Natural killer cell treated with Interleukin-12 subunit alpha and Interleukin-12 subunit beta and Interleukin-15 and Interleukin-18, amount 100 ng/mL, for 72 hours (primary cell): ENCODE measurements around the gene PJA2. TPM values are rescaled to one million over a fixed set of nuclear protein-coding genes. Genes with fewer than 3 reads are reported as not detected.
A peak's percentile ranks its signal among the peaks of the same experiment; 100 is the strongest.

Experiments used
- ATAC-seq, 2 donors: fragments of 150-1000 bp; cut with Tn5 transposase in 1 of 2; sonication (Bioruptor Pico), chemical (Tn5 transposase) in 1 of 2; 2 replicates each; pipeline ENCODE4 v1.10.0; 2021
- DNase-seq: peaks from one replicate; pipeline ENCODE4 v3.0.0; 2022; ENCODE audit warnings: low spot score
- H3K27ac Mint-ChIP-seq, 2 donors: 1 replicate in 1 of 2; 2 replicates in 1 of 2; pipeline ENCODE4 v1.8.0; 2022; ENCODE audit warnings: mixed read lengths in 2 of 2, mild to moderate bottlenecking in 1 of 2, moderate library complexity in 1 of 2
- H3K27me3 Mint-ChIP-seq, 2 donors: 1 replicate in 1 of 2; 2 replicates in 1 of 2; pipeline ENCODE4 v1.8.0; 2022; ENCODE audit warnings: mixed read lengths in 2 of 2
- H3K36me3 Mint-ChIP-seq: one replicate; pipeline ENCODE4 v1.8.0; 2022; ENCODE audit warnings: mixed read lengths
- H3K4me1 Mint-ChIP-seq, 2 donors: 1 replicate in 1 of 2; 2 replicates in 1 of 2; pipeline ENCODE4 v1.8.0; 2022; ENCODE audit warnings: low read depth in 2 of 2, mixed read lengths in 2 of 2, mild to moderate bottlenecking in 1 of 2
- H3K4me3 Mint-ChIP-seq: one replicate; pipeline ENCODE4 v1.8.0; 2022; ENCODE audit warnings: mixed read lengths
- H3K9me3 Mint-ChIP-seq: 2 replicates; pipeline ENCODE4 v1.8.0; 2022; ENCODE audit warnings: mixed read lengths
- total RNA-seq, 2 donors: library from RNA; stranded (reverse); gene quantifications; one replicate each; pipeline ENCODE4 v1.2.3, GENCODE V29; 2022

PJA2 gene
- total RNA-seq, 2 donors from 2014 or later, result 45.4 to 71.8 TPM

DNA sequence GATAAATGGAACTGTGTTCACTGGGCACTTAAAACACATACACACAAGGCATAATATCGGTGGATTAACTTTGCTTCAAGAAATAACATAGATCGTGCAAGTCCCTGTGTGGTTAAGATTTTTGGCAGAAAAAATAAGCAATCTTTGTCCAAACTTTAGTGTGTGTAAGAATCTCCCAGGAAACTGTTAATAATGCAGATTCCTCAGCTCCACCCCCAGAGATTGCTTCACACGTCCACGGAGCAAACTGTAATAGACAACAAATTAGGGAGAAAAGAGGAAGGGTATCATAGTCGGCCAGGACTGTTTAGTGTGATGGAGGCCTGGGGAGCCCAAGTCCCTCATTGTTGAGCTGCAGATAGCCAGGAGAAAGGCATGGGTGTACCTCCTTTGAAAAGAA lies 84.8 kb downstream of the PJA2 start:
- Mint-ChIP-seq H3K9me3 (no peaks in the 10 kb centered on the region), H3K4me1 (peaks cover 0 to 5% of the 10 kb centered on the region in 2 donors), H3K27ac (no peak overlapping the region), H3K4me3 (no peak overlapping the region), H3K27me3 (no peaks in the 10 kb centered on the region), H3K36me3 (no peaks in the 10 kb centered on the region)
- ATAC-seq (no peak), DNase-seq (no peak)

DNA sequence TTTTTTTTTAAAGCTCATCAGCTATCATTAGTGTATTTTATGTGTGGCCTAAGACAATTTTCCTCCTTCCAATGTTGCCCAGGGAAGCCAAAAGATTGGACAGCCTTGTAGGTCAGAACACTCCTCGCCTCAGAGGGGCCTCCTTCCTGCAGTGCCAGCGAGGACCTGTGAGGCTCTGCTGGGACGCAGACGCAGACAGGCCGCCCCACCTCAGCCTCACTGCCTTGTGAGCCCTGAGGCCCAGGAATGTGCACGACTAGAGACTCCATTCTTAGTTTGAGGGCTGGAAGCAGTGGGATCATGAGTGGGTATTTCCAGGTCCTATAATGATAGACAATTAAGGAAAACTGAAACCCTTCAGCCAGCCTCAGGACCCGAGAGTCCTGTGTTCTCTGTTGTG lies 85.4 kb downstream of the PJA2 start:
- DNase-seq (no peak), ATAC-seq (no peak)
- no peaks in the 10 kb centered on the region for H3K36me3 Mint-ChIP-seq
- no peaks in the 10 kb centered on the region for H3K9me3 Mint-ChIP-seq
- H3K4me1 Mint-ChIP-seq, result peaks cover 0 to 5% of the 10 kb centered on the region in 2 donors
- no peak overlapping the region for H3K27ac Mint-ChIP-seq
- no peak overlapping the region for H3K4me3 Mint-ChIP-seq
- H3K27me3 Mint-ChIP-seq, result no peaks in the 10 kb centered on the region

DNA sequence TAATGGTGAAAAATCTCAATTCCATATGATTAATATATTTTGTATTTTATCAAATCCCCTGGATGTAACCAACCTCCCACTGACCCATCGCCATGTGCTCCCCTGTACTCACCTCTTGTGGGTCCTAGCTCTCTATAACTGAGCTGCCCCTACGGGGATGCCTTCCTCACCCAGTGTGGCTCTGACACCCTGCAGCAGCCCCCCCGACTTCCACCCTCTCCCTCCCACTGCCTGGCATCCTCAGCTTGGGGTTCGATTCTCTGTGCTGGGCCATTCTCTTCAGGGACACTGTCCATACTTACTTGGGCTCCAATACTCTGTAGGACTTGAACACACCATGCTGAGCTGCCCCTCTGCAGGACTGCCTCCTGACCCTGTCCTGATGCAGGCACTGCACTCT lies 87.1 kb downstream of the PJA2 start:
- DNase-seq (no peak), ATAC-seq (peak in 1 of 2 donors; percentile 40)
- Mint-ChIP-seq H3K27me3 (no peaks in the 10 kb centered on the region), H3K9me3 (no peaks in the 10 kb centered on the region), H3K4me3 (no peak overlapping the region), H3K36me3 (no peaks in the 10 kb centered on the region), H3K27ac (no peak overlapping the region), H3K4me1 (peaks cover 0 to 5% of the 10 kb centered on the region in 2 donors)

DNA sequence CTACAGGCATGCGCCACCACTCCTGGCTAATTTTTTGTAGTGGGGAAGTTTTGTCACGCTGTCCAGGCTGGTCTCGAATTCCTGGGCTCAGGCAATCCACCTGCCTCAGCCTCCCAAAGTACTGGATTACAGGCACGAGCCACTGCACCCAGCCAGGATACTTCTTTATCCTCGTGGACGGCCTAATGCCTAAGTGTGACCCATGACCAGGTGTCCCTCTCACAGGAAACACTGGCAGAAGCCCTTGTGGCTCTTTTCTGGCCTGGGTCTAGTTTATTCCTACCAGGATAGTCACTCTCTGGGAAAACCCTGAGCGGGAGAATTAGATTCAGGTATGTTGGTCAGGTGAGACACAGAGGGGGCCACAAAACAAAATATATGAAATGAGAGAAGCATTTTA lies 90.4 kb downstream of the PJA2 start:
- Mint-ChIP-seq H3K4me1 (peaks cover 0 to 7% of the 10 kb centered on the region in 2 donors), H3K27ac (peak overlapping the region in 1 of 2 donors; percentile 8), H3K36me3 (no peaks in the 10 kb centered on the region), H3K9me3 (no peaks in the 10 kb centered on the region), H3K4me3 (no peak overlapping the region), H3K27me3 (no peaks in the 10 kb centered on the region)
- no peak for DNase-seq
- no peak for ATAC-seq

DNA sequence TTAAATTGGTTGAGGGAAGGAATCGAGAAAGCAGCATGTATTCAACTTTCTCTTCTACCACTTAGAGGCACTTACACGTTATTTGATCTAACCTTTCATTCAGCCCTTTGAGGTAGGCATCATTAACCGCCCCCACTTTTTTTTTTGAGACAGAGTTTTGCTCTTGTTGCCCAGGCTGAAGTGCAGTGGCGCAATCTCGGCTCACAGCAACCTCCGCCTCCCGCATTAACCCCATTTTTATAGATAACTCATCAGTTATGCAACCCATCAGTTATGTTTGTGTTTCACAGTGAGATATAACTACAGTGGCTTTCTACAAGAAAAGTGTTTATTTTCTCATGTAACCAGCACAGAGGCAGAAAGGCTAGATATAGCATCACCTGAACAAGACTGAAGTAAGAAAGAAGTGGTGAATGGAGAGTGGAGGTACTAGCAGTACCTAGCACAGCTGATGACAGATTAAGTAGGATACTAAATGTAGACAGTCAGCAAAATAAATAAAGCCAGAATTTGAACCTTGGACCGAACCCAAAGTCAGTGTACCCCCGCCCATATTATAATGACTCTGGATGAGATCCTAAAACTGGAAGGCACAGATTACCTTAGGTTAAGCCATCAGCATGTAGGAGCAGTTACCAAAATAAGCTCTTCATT lies 91.2 kb downstream of the PJA2 start:
- Mint-ChIP-seq H3K36me3 (no peaks in the 10 kb centered on the region), H3K4me3 (no peak overlapping the region), H3K9me3 (no peaks in the 10 kb centered on the region), H3K27ac (no peak overlapping the region), H3K4me1 (peaks cover 0 to 7% of the 10 kb centered on the region in 2 donors), H3K27me3 (no peaks in the 10 kb centered on the region)
- no peak for ATAC-seq
- DNase-seq, result no peak

DNA sequence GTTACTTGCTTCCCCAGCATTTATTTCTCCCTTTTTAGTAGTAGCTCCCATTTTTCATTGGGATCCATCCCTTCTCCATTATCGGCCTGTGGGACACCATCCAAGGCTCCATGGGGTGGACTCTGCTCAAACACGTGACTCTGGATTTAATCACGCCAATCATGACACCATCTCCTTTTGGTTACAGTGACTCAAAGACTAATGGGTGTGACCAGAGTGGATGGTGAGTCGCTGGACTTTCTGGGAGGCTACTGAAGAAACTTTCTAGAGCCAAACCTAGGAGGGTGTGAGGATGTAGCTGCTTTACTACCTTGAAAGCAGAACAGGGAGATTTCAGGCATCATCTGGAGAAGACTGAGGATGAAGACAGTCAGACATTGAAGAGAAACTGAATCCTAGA lies 93.1 kb downstream of the PJA2 start:
- no peaks in the 10 kb centered on the region for H3K27me3 Mint-ChIP-seq
- no peaks in the 10 kb centered on the region for H3K9me3 Mint-ChIP-seq
- H3K4me3 Mint-ChIP-seq, result no peak overlapping the region
- ATAC-seq (no peak), DNase-seq (no peak)
- H3K27ac Mint-ChIP-seq, result no peak overlapping the region
- H3K4me1 Mint-ChIP-seq, result peaks cover 0 to 7% of the 10 kb centered on the region in 2 donors
- H3K36me3 Mint-ChIP-seq, result no peaks in the 10 kb centered on the region

DNA sequence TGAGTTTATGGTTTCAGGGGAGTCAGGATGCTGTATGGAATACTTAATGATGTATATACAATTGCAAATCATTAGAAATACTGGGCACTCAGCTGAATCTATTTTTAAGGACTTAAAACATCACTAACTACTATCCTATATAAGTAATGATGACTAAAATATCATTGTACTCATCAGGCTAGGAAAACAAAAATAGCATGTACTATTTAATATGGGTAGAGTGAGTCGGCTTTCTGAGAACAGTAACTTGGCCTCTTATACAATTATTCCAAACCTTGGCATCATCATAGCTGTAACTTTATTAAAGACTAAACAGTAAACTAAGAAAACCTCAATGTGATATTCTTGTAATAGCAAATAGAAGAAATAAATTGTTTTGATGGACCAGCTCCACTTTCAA lies 94.5 kb downstream of the PJA2 start:
- ATAC-seq, result no peak
- no peaks in the 10 kb centered on the region for H3K27me3 Mint-ChIP-seq
- no peak overlapping the region for H3K27ac Mint-ChIP-seq
- H3K9me3 Mint-ChIP-seq, result no peaks in the 10 kb centered on the region
- H3K36me3 Mint-ChIP-seq, result no peaks in the 10 kb centered on the region
- no peak for DNase-seq
- H3K4me1 Mint-ChIP-seq, result peaks cover 0 to 4% of the 10 kb centered on the region in 2 donors
- no peak overlapping the region for H3K4me3 Mint-ChIP-seq

DNA sequence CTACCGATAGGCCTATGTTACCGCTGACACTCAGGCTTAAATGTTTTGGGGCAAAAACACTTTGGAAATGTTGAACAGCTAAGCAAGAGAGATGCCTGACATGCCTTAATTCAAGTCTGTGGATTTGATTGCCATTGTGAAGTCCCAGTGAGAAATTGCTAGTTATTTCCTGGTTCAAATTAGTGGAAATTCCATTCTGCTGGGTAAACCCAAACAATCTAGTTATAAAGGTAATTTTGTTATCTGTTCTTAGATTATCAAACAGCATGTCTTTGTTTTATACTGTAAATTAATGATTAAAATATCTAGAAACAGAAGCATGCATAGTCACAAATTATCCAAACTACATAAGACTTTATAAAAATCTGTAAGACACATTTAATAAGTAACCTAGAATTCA lies 96.6 kb downstream of the PJA2 start:
- Mint-ChIP-seq H3K27ac (no peak overlapping the region), H3K27me3 (no peaks in the 10 kb centered on the region), H3K4me1 (peaks cover 0 to 2% of the 10 kb centered on the region in 2 donors), H3K36me3 (no peaks in the 10 kb centered on the region), H3K9me3 (no peaks in the 10 kb centered on the region), H3K4me3 (no peak overlapping the region)
- DNase-seq (no peak), ATAC-seq (no peak)

DNA sequence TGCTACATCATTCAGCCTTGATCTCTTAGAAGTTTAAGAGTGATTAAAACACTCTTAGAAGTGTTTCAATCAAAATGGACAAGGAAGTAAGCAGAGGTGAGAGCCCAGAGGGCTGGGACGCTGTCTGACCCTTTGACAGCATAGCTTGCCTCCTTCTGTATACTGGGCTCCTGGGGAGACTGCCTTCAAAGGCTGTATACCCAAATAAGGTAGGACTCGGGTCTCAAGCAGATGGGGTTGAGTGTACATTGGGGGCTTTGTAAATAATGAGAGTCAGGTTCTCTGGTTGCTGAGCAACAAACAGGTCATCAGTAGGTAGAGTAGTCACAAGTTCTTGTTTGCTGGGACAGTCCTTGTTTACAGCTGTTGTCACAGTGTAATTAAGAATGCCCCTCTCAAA lies 97.1 kb downstream of the PJA2 start:
- DNase-seq, result no peak

DNA sequence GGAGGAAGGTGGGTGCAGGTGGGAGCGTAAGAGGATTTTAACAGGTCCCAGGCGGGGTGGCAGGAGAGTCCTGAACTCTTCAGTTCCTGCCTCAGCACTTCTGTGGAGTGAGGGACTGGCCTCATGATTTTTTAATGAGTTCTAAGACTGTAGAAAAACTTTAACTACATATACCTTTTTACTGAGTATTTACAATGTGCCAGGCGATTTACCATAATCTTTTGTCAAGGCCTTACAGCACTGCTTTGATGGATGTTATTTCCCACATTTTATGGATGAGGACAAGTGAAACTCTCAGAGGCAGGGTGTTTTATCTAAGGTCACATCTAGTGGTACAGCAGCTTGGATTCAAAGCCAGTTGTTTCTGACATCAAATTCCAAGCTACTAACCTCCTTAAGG lies 99.5 kb downstream of the PJA2 start:
- Mint-ChIP-seq H3K9me3 (no peaks in the 10 kb centered on the region), H3K36me3 (no peaks in the 10 kb centered on the region), H3K4me3 (no peak overlapping the region), H3K27me3 (no peaks in the 10 kb centered on the region), H3K4me1 (no peaks in the 10 kb centered on the region), H3K27ac (no peak overlapping the region)
- DNase-seq (no peak), ATAC-seq (no peak)

More for the DNA sequence above, 97.1 kb downstream of the PJA2 start:
- ATAC-seq, result no peak
- no peak overlapping the region for H3K27ac Mint-ChIP-seq
- H3K4me1 Mint-ChIP-seq, result peaks cover 0 to 2% of the 10 kb centered on the region in 2 donors
- H3K4me3 Mint-ChIP-seq, result no peak overlapping the region
- no peaks in the 10 kb centered on the region for H3K36me3 Mint-ChIP-seq
- H3K9me3 Mint-ChIP-seq, result no peaks in the 10 kb centered on the region
- no peaks in the 10 kb centered on the region for H3K27me3 Mint-ChIP-seq

DNA sequence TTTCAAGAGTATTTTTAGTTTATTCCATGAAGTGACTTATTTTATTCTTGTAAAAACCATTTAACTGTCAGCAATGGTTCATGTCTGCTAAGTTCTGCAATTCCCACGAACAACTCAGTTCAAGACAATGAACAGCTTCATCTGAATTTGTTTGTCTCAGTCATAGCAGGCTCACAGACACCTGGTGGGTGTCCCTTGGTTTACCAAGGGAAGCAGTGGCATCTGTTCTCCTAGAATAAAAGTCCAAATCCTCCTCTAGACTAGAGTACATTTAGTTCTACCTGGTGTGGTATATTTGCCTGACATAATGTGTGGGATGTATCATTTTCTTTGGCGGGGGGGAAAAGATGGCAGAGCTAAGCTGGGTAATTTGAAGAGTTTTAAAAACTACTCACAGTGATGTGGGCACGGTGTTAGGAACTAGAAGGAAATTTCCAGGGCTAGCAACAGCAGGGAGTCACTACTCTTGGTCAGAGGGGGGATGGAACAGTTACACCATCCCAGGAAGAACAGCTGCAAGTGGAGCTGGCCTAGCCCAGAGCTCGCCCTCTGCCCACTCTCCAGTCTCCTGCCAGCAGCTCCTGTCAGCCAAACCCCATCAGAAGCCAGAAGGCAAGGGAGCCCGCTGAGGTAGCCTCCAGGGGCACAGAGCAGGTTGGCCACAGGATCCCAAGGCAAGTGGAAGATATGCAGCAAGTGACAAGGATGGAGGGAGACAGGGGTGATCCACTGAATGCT lies 100.3 kb downstream of the PJA2 start:
- H3K36me3 Mint-ChIP-seq, result no peaks in the 10 kb centered on the region
- DNase-seq (no peak), ATAC-seq (no peak)
- no peaks in the 10 kb centered on the region for H3K9me3 Mint-ChIP-seq
- no peaks in the 10 kb centered on the region for H3K27me3 Mint-ChIP-seq
- no peak overlapping the region for H3K27ac Mint-ChIP-seq
- no peaks in the 10 kb centered on the region for H3K4me1 Mint-ChIP-seq
- no peak overlapping the region for H3K4me3 Mint-ChIP-seq

DNA sequence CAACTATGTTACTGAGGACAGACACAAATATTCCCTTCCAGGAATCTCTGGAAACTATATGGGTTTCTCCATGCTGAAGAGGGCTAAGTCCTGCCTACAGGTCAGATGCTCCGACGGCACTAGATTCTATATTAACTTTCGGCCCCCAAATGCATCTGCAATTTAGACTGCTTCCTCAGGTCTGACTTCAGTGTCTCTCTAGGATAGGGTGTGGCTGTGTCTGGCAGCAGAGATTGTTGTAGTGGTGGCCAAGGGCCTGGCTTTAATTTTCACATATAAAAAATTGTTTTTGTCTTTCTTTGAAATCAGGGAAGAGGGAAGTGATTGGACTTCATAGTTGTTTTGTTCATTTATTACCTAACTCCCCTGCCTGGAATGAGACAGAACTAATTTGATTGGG lies 101.8 kb downstream of the PJA2 start:
- DNase-seq (no peak), ATAC-seq (no peak)
- Mint-ChIP-seq H3K27me3 (no peaks in the 10 kb centered on the region), H3K36me3 (no peaks in the 10 kb centered on the region), H3K4me3 (no peak overlapping the region), H3K27ac (no peak overlapping the region), H3K9me3 (no peaks in the 10 kb centered on the region), H3K4me1 (no peaks in the 10 kb centered on the region)

DNA sequence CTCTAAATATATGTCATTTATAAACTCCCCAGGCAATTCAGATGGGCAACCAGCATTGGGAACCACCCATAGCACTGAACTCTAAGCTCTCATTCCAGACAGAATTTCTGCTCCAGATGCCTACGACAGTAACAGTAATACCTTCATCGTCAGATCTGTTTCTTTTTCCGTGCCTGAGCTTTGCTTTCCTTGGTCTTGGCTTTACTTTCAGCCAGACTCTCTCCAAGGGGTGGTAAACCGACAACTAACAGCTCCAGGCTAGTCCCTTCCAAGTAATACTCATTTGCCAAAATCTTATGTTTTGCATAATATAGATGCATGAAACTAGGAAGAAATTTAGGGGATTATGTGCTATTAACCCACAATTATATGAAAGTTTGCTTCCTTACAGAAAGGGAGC lies 102.3 kb downstream of the PJA2 start:
- ATAC-seq, result no peak
- H3K9me3 Mint-ChIP-seq, result no peaks in the 10 kb centered on the region
- no peaks in the 10 kb centered on the region for H3K27me3 Mint-ChIP-seq

DNA sequence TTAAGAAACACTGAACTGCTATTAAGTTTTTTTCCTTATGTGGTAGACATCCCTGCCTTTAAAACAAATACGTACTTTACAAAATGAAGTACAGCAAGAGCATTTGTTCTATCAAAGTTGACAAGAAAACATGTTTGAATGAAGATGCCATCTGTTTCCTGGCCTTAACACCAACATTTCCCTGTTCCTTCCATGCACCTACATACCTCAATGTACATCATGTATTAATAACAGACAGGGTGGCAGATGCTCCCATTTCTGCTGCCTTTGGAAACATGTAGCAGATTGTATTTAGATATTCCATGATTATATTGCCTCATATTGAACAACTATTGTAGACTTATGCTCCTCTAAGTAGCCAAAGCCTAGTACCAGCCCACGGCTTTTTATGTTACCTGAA lies 104.4 kb downstream of the PJA2 start:
- no peak overlapping the region for H3K4me3 Mint-ChIP-seq
- ATAC-seq (no peak), DNase-seq (no peak)
- H3K4me1 Mint-ChIP-seq, result no peaks in the 10 kb centered on the region
- H3K27me3 Mint-ChIP-seq, result no peaks in the 10 kb centered on the region
- H3K36me3 Mint-ChIP-seq, result no peaks in the 10 kb centered on the region
- H3K9me3 Mint-ChIP-seq, result no peaks in the 10 kb centered on the region
- no peak overlapping the region for H3K27ac Mint-ChIP-seq

More for the DNA sequence above, 102.3 kb downstream of the PJA2 start:
- H3K36me3 Mint-ChIP-seq, result no peaks in the 10 kb centered on the region
- H3K4me1 Mint-ChIP-seq, result no peaks in the 10 kb centered on the region
- no peak overlapping the region for H3K27ac Mint-ChIP-seq
- H3K4me3 Mint-ChIP-seq, result no peak overlapping the region
- no peak for DNase-seq
